A549 (cell line): Measurements from ENCODE around the gene DBX2. TPM values are rescaled to one million over a fixed set of nuclear protein-coding genes. Genes with fewer than 3 reads are reported as not detected.

ENCODE experiments used
- ATAC-seq, 2 experiments: fragments of 200-7000 bp in 1 of 2; fragments of >200 bp in 1 of 2; cut with Nextera tagmentation in 1 of 2; cut with Tn5 transposase in 1 of 2; 3 replicates each; pipeline versions ENCODE4 v1.8.0 to v1.9.1; 2018 to 2020; ENCODE audit warnings: mild to moderate bottlenecking in 1 of 2, moderate library complexity in 1 of 2
- CTCF ChIA-PET: fragments of 300-600 bp; sonication (Branson Sonifier 250); formaldehyde crosslinking; extraction: SDS; loops from one replicate; lab custom pipeline; 2021; ENCODE audit warnings: antibody characterized with exemption, inconsistent platforms; lab: Yijun Ruan, JAX
- POLR2A ChIA-PET: fragments of 350-600 bp; formaldehyde crosslinking; extraction: SDS; loops from one replicate; lab custom pipeline; 2021; ENCODE audit warnings: antibody characterized with exemption, inconsistent platforms; lab: Yijun Ruan, JAX
- DNase-seq, 2 experiments: peaks; one replicate each; pipeline versions ENCODE4 v3.0.0 to v3.0.0-alpha.2; 2011 to 2016; ENCODE audit warnings: low read depth in 1 of 2, low spot score in 1 of 2
- FAIRE-seq: peaks from 2 replicates; lab custom pipeline; 2011; peaks lifted over from hg19 to GRCh38; lab: Jason Lieb, UNC
- H3K27ac ChIP-seq, 2 experiments: fragments of >200 bp; sonication (Bioruptor Twin); formaldehyde crosslinking; 3 replicates each; pipeline ENCODE4 v1.5.1; 2016 to 2017
- H3K4me1 ChIP-seq: fragments of >200 bp; sonication (Bioruptor Twin); formaldehyde crosslinking; 3 replicates; pipeline ENCODE4 v1.6.1; 2016
- H3K4me2 ChIP-seq: fragments of >200 bp; sonication (Bioruptor Twin); formaldehyde crosslinking; 3 replicates; pipeline ENCODE4 v1.6.1; 2016
- H3K4me3 ChIP-seq: fragments of >200 bp; sonication (Bioruptor Twin); formaldehyde crosslinking; 3 replicates; pipeline ENCODE4 v1.5.1; 2016
- H3K9me3 ChIP-seq: fragments of >200 bp; sonication (Bioruptor Twin); formaldehyde crosslinking; 3 replicates; pipeline ENCODE4 v1.6.1; 2016
- CEBPB ChIP-seq, 2 experiments: fragments of >200 bp in 1 of 2; sonication (Bioruptor Twin) in 1 of 2; formaldehyde crosslinking in 1 of 2; IDR thresholded peaks; 2 replicates each; pipeline ENCODE4 v1.6.1; 2012 to 2016
- CHD4 ChIP-seq: fragments of 200-600 bp; sonication (generic); IDR thresholded peaks from 2 replicates; pipeline ENCODE4 v1.6.1; 2016; ENCODE audit warnings: antibody characterized with exemption, mild to moderate bottlenecking, borderline replicate concordance
- EHF ChIP-seq: fragments of 250-450 bp; sonication (Bioruptor Pico); IDR thresholded peaks from 2 replicates; pipeline ENCODE4 v1.5.0; 2020; ENCODE audit warnings: mild to moderate bottlenecking
- FOSB ChIP-seq: fragments of 250-450 bp; sonication (Bioruptor Pico); IDR thresholded peaks from 2 replicates; pipeline ENCODE4 v1.5.0; 2020; ENCODE audit warnings: mild to moderate bottlenecking, moderate library complexity
- GATA3 ChIP-seq: IDR thresholded peaks from 2 replicates; pipeline ENCODE4 v1.6.1; 2012; ENCODE audit warnings: borderline replicate concordance
- HOXB5 ChIP-seq: fragments of 250-450 bp; sonication (Bioruptor Pico); IDR thresholded peaks from 2 replicates; pipeline ENCODE4 v1.5.0; 2020; ENCODE audit warnings: mild to moderate bottlenecking, moderate library complexity
- JUNB ChIP-seq: fragments of >200 bp; sonication (Bioruptor Twin); formaldehyde crosslinking; IDR thresholded peaks from 2 replicates; pipeline ENCODE4 v1.6.1; 2016
- KDM5A ChIP-seq: fragments of 200-600 bp; sonication (generic); IDR thresholded peaks from 2 replicates; pipeline ENCODE4 v1.6.1; 2016; ENCODE audit warnings: antibody characterized with exemption, mild to moderate bottlenecking
- MAFK ChIP-seq: fragments of 450-650 bp; IDR thresholded peaks from 2 replicates; pipeline ENCODE4 v1.6.1; 2014; ENCODE audit not compliant: partially characterized antibody
- MAZ ChIP-seq: fragments of 150-350 bp; IDR thresholded peaks from 2 replicates; pipeline ENCODE4 v1.6.1; 2014; ENCODE audit warnings: antibody characterized with exemption, low read depth, low read length, borderline replicate concordance
- MYC ChIP-seq: IDR thresholded peaks from 2 replicates; pipeline ENCODE4 v1.6.1; 2012; ENCODE audit warnings: mild to moderate bottlenecking, inconsistent platforms, low read length, improper control_type of control experiment, borderline replicate concordance
- NFE2L2 ChIP-seq: fragments of 150-350 bp; conservative IDR thresholded peaks from 2 replicates; pipeline ENCODE4 v1.6.1; 2014; ENCODE audit warnings: low read length
- NPAS2 ChIP-seq: fragments of 250-450 bp; sonication (Bioruptor Pico); IDR thresholded peaks from 2 replicates; pipeline ENCODE4 v1.8.0; 2022; ENCODE audit warnings: mild to moderate bottlenecking, moderate library complexity, borderline replicate concordance
- POLR2A ChIP-seq: IDR thresholded peaks from 2 replicates; pipeline ENCODE4 v1.6.1; 2012; ENCODE audit warnings: mild to moderate bottlenecking, low read length
- RAD21 ChIP-seq, 2 experiments: fragments of >200 bp in 1 of 2; sonication (Bioruptor Twin) in 1 of 2; formaldehyde crosslinking in 1 of 2; IDR thresholded peaks in 1 of 2; conservative IDR thresholded peaks in 1 of 2; 2 replicates in 1 of 2; 3 replicates in 1 of 2; pipeline ENCODE4 v1.6.1; 2012 to 2018; ENCODE audit warnings: inconsistent platforms in 1 of 2
- RARB ChIP-seq: fragments of 250-450 bp; sonication (Bioruptor Pico); IDR thresholded peaks from 2 replicates; pipeline ENCODE4 v1.8.0; 2021; ENCODE audit warnings: mild to moderate bottlenecking, moderate library complexity
- RFX5 ChIP-seq: fragments of 450-650 bp; IDR thresholded peaks from 2 replicates; pipeline ENCODE4 v1.7.1; 2014; ENCODE audit warnings: antibody characterized with exemption, mild to moderate bottlenecking, moderate library complexity
- SMC3 ChIP-seq: fragments of >200 bp; sonication (Bioruptor Twin); formaldehyde crosslinking; IDR thresholded peaks from 3 replicates; pipeline ENCODE4 v1.6.1; 2018; ENCODE audit warnings: inconsistent platforms
- SREBF2 ChIP-seq: fragments of 450-650 bp; IDR thresholded peaks from 2 replicates; pipeline ENCODE4 v1.6.1; 2014; ENCODE audit warnings: mild to moderate bottlenecking, moderate library complexity
- TFCP2L1 ChIP-seq: fragments of 250-450 bp; sonication (Bioruptor Pico); IDR thresholded peaks from 2 replicates; pipeline ENCODE4 v1.5.0; 2021; ENCODE audit warnings: mild to moderate bottlenecking
- TP53 ChIP-seq: fragments of 250-450 bp; sonication (Bioruptor Pico); IDR thresholded peaks from 2 replicates; pipeline ENCODE4 v1.5.0; 2021; ENCODE audit warnings: mild to moderate bottlenecking, moderate library complexity
- ZC3H11A ChIP-seq: fragments of 450-650 bp; IDR thresholded peaks from 2 replicates; pipeline ENCODE4 v1.6.1; 2014; ENCODE audit warnings: antibody characterized with exemption, mild to moderate bottlenecking
- ZSCAN20 ChIP-seq: fragments of 250-450 bp; sonication (Bioruptor Pico); IDR thresholded peaks from 2 replicates; pipeline ENCODE4 v1.8.0; 2022; ENCODE audit warnings: mild to moderate bottlenecking, moderate library complexity
- WGBS: methylation state at CpG from one replicate; pipeline ENCODE4 v1.1.6; 2017; ENCODE audit errors: missing lambda C conversion rate; 5-methylcytosine and 5-hydroxymethylcytosine counted together
- polyA plus RNA-seq, 4 experiments: library from polyadenylated mRNA; depleted of rRNA in 3 of 4; stranded (reverse); fragments of >200 nt; fragmentation: RNase III in 1 of 4; extraction: RNeasy Plus Mini Kit Qiagen cat#74134 plus additional on column Dnase treatment in 1 of 4; gene quantifications; 2 replicates in 3 of 4; 3 replicates in 1 of 4; pipeline ENCODE4 v1.2.3, GENCODE V29; 2011 to 2017
- TF ChIP-seq, protein P1 (sequence below): IDR thresholded peaks from 2 replicates; pipeline ENCODE4 v1.6.1; 2012
- TF ChIP-seq, protein P2 (sequence below): fragments of 250-450 bp; sonication (Bioruptor Pico); IDR thresholded peaks from 2 replicates; pipeline ENCODE4 v1.5.0; 2021; ENCODE audit warnings: mild to moderate bottlenecking, moderate library complexity, borderline replicate concordance
- TF ChIP-seq, protein P3 (sequence below): fragments of >200 bp; sonication (Bioruptor Twin); formaldehyde crosslinking; IDR thresholded peaks from 2 replicates; pipeline ENCODE4 v1.6.1; 2016
- TF ChIP-seq, protein P4 (sequence below): IDR thresholded peaks from 2 replicates; pipeline ENCODE4 v1.6.1; 2012
- TF ChIP-seq, protein P5 (sequence below): fragments of 200-600 bp; sonication (generic); IDR thresholded peaks from 2 replicates; pipeline ENCODE4 v1.6.1; 2016; ENCODE audit warnings: antibody characterized with exemption, mild to moderate bottlenecking, moderate library complexity

DBX2 gene
- polyA plus RNA-seq, 2 of the 4 experiments (the other 2 are of a cell fraction) = not detected

DNA sequence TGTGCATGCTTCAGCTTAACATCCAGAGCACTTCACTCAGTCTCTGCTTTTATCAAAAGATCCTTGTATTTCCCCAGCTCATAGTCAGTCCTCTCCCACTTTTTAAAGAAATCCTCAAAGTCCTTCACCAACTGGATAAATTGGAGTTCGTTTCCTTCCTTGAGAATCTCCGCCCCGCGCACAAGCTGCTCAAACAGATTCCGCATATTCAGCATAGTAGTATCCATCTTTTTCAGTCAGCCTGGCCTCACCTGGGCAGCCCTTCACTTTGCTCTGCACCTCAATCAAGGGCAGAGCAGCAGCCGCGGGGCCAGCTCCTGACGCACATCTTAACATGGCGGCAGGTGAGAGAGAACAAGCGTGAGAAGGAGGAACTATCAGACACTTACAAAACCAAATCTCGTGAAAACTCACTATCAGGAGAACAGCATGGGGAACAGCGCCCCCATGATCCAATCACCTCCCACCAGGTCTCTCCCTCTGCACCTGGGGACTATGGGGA is 14.3 kb upstream of the DBX2 start:
- no peaks in the 10 kb centered on the region for H3K4me1 ChIP-seq
- no peaks in the 10 kb centered on the region for H3K9me3 ChIP-seq
- DNase-seq (no peak), ATAC-seq (no peak)
- ChIA-PET CTCF (no interaction called here), POLR2A (no interaction called here)
- no peak overlapping the region for H3K27ac ChIP-seq
- H3K4me2 ChIP-seq = no peak overlapping the region
- H3K4me3 ChIP-seq = no peak overlapping the region
- WGBS = 57% methylated on average over 12 of the region's 12 CpGs
- TF ChIP-seq RFX5 = no peak
- TF ChIP-seq MAFK = no peak
- TF ChIP-seq CEBPB (IDR thresholded peaks at IDR 0.05) = no peak
- TF ChIP-seq, protein P1, sequence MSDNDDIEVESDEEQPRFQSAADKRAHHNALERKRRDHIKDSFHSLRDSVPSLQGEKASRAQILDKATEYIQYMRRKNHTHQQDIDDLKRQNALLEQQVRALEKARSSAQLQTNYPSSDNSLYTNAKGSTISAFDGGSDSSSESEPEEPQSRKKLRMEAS = no peak
- TF ChIP-seq, protein P2, sequence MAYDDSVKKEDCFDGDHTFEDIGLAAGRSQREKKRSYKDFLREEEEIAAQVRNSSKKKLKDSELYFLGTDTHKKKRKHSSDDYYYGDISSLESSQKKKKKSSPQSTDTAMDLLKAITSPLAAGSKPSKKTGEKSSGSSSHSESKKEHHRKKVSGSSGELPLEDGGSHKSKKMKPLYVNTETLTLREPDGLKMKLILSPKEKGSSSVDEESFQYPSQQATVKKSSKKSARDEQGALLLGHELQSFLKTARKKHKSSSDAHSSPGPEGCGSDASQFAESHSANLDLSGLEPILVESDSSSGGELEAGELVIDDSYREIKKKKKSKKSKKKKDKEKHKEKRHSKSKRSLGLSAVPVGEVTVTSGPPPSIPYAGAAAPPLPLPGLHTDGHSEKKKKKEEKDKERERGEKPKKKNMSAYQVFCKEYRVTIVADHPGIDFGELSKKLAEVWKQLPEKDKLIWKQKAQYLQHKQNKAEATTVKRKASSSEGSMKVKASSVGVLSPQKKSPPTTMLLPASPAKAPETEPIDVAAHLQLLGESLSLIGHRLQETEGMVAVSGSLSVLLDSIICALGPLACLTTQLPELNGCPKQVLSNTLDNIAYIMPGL (CRISPR knock-in tag) = no peak
- TF ChIP-seq CHD4 = no peak
- TF ChIP-seq NFE2L2 = no peak
- TF ChIP-seq RAD21 (conservative IDR thresholded peaks at IDR 0.05 in 1 of 2, IDR thresholded peaks at IDR 0.05 in 1 of 2) = no peak
- TF ChIP-seq RARB = no peak
- no peak for TF ChIP-seq GATA3
- no peak for TF ChIP-seq TFCP2L1 (CRISPR knock-in tag)
- TF ChIP-seq JUNB = no peak
- TF ChIP-seq ZSCAN20 = no peak
- TF ChIP-seq EHF (CRISPR knock-in tag) = no peak
- TF ChIP-seq MYC = no peak
- TF ChIP-seq FOSB (CRISPR knock-in tag) = no peak
- no peak for TF ChIP-seq SMC3
- TF ChIP-seq POLR2A = no peak
- TF ChIP-seq, all 56 proteins: peak for 0
- no peak for FAIRE-seq

DNA sequence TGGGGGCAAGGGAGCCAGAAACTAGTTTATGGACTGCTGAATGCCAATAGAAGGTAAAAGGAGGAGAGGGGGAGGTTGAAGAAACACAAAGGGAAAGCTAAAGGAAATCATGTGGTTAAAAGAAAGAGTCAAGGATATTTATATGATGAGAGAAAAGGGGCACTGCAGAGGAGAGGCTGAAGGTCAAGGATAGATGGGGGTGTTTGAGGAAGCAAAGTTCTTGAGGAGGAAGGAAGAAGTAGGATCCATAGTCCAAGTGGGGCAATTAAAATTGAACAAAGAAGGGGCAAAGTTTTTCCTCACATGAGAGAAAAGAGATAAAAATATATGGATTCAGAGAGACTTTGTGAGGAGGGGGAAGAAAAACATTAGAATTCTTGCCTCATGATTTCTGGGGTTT is 10.1 kb upstream of the DBX2 start:
- H3K27ac ChIP-seq = no peak overlapping the region
- CTCF ChIA-PET = no interaction called here
- no peak overlapping the region for H3K4me3 ChIP-seq
- H3K4me2 ChIP-seq = no peak overlapping the region
- POLR2A ChIA-PET = no interaction called here
- no peak for ATAC-seq
- H3K9me3 ChIP-seq = no peaks in the 10 kb centered on the region
- FAIRE-seq = no peak
- H3K4me1 ChIP-seq = no peaks in the 10 kb centered on the region
- TF ChIP-seq SMC3 = no peak
- TF ChIP-seq, protein P3, sequence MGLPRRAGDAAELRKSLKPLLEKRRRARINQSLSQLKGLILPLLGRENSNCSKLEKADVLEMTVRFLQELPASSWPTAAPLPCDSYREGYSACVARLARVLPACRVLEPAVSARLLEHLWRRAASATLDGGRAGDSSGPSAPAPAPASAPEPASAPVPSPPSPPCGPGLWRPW = no peak
- no peak for TF ChIP-seq MAZ
- TF ChIP-seq MAFK = no peak
- no peak for TF ChIP-seq TP53 (CRISPR knock-in tag)
- TF ChIP-seq, protein P4, sequence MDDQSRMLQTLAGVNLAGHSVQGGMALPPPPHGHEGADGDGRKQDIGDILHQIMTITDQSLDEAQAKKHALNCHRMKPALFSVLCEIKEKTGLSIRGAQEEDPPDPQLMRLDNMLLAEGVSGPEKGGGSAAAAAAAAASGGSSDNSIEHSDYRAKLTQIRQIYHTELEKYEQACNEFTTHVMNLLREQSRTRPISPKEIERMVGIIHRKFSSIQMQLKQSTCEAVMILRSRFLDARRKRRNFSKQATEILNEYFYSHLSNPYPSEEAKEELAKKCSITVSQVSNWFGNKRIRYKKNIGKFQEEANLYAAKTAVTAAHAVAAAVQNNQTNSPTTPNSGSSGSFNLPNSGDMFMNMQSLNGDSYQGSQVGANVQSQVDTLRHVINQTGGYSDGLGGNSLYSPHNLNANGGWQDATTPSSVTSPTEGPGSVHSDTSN = no peak
- TF ChIP-seq HOXB5 (CRISPR knock-in tag) = no peak
- TF ChIP-seq, protein P5, sequence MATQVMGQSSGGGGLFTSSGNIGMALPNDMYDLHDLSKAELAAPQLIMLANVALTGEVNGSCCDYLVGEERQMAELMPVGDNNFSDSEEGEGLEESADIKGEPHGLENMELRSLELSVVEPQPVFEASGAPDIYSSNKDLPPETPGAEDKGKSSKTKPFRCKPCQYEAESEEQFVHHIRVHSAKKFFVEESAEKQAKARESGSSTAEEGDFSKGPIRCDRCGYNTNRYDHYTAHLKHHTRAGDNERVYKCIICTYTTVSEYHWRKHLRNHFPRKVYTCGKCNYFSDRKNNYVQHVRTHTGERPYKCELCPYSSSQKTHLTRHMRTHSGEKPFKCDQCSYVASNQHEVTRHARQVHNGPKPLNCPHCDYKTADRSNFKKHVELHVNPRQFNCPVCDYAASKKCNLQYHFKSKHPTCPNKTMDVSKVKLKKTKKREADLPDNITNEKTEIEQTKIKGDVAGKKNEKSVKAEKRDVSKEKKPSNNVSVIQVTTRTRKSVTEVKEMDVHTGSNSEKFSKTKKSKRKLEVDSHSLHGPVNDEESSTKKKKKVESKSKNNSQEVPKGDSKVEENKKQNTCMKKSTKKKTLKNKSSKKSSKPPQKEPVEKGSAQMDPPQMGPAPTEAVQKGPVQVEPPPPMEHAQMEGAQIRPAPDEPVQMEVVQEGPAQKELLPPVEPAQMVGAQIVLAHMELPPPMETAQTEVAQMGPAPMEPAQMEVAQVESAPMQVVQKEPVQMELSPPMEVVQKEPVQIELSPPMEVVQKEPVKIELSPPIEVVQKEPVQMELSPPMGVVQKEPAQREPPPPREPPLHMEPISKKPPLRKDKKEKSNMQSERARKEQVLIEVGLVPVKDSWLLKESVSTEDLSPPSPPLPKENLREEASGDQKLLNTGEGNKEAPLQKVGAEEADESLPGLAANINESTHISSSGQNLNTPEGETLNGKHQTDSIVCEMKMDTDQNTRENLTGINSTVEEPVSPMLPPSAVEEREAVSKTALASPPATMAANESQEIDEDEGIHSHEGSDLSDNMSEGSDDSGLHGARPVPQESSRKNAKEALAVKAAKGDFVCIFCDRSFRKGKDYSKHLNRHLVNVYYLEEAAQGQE = no peak
- TF ChIP-seq RARB = no peak
- no peak for TF ChIP-seq ZC3H11A
- TF ChIP-seq SREBF2 = no peak
- no peak for TF ChIP-seq KDM5A
- TF ChIP-seq NFE2L2 = no peak
- no peak for TF ChIP-seq NPAS2 (CRISPR knock-in tag)
- DNase-seq = no peak
